ENCODE data around the gene DEFB108B. TPM values are rescaled to one million over a fixed set of nuclear protein-coding genes. Genes with fewer than 3 reads are reported as not detected.
A peak's percentile ranks its signal among the peaks of the same experiment; 100 is the strongest.
"Not testable (repeated sequence)": the region's sequence is repeated elsewhere in the genome, so short reads cannot be mapped to it uniquely, and the experiment has no call there.

Gene DEFB108B, protein sequence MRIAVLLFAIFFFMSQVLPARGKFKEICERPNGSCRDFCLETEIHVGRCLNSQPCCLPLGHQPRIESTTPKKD
- not detected for total RNA-seq

DNA sequence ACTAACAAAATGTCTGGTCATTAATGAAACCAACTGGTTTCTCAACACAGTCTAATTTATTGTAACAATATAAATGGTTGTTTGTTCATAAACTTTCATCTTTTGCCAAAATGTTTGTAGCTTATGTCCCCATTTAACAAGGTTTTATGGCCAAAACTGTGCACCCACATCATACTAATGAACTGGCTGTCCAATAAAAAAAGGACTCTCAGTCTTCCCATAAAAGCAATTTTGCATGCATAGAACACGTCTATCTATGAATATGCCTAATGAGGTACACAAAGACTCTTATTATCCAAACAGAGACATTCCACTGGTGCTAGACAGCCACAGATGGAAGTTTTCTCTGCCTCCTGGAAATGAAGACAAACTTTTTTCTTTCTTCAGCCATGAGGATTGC lies at the start of gene DEFB108B:
TSS of gene DEFB108B (plus strand) at position 390 of the 400 bp plus-strand sequence. CDS start at position 390, 0 bp downstream.
- H3K36me3 ChIP-seq (replicated peaks in 1 of 2; ENCODE audit: insufficient read depth in 1 of 2, low read depth in 2 of 2); intact Hi-C loops (cut with DNase I); H3K9me3 ChIP-seq; H3K27ac ChIP-seq; ATAC-seq; H3K4me3 ChIP-seq; H3K27me3 ChIP-seq; DNase-seq; H3K4me1 ChIP-seq: not testable (repeated sequence)
- WGBS, 2 donors, result 0 to 50% methylated on average over 1 of the region's 1 CpG

DNA sequence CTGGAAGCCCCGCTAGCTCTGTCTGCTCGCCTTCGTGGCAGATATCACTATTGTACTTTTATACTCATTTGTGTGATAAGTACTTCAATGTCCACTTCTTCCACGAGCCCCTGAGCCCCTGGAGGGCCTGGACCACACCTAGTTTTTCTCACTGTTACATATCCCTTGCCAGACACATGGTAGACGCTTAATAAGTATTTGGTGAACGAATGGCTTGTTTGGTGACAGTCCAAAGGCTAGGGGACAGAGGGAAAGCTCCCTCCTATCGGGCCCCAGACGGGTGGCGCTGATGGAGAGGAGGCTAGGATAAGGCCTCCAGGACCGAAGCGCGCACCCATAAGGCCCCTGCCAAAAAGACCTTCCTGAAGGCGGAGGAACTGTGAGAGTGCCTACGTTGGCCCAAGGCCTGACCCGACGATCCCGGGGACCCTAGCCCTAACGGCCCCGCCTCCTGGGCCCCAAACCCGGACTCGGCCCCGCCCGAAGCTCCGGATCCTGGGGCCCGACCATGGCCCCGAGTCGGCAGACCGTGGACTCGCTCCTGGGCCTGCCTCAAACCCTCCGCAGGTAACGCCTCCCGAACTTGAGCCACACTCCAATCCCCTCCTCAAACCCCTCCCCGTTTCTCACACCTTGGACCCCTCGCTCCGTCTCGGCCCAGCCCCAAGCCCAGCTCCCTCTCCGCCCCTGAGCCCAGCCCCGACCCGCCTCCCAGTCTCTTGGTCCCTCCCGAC lies 46.7 kb upstream of the DEFB108B start:
- H3K27me3 ChIP-seq; DNase-seq; H3K9me3 ChIP-seq; intact Hi-C loops (cut with DNase I); H3K36me3 ChIP-seq (replicated peaks in 1 of 2; ENCODE audit: insufficient read depth in 1 of 2, low read depth in 2 of 2); H3K4me1 ChIP-seq: not testable (repeated sequence)
- H3K4me3 ChIP-seq, result peak overlapping the region; percentile 41 to 55
- H3K27ac ChIP-seq, result peak overlapping the region; percentile 65 to 91 (median 72)
- ATAC-seq, result peak; percentile 41
- 4 to 5% methylated on average over 25 to 40 of the region's 40 CpGs for WGBS, 2 donors
- peak; percentile 28 to 73 (median 49) for TF ChIP-seq POLR2A (IDR thresholded peaks at IDR 0.05)

DNA sequence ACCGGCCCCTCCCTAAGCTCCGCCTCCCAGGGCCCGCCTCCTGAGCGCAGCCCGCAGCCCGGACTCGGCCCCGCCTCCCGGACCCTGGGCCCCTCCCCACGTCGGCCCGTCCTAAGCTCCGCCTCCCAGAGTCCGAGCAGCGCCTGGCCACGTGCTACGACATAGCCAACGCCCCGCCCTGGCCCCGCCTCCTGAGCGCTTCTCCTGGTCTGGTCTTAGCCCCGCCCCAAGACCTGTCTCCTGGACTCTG lies 46.2 kb upstream of the DEFB108B start:
- H3K27me3 ChIP-seq; H3K36me3 ChIP-seq (replicated peaks in 1 of 2; ENCODE audit: insufficient read depth in 1 of 2, low read depth in 2 of 2); H3K9me3 ChIP-seq; H3K4me1 ChIP-seq; intact Hi-C loops (cut with DNase I): not testable (repeated sequence)
- Histone ChIP-seq H3K4me3 (peak overlapping the region in 1 of 2 donors; percentile 55), H3K27ac (peak overlapping the region; percentile 65 to 91 (median 79))
- ATAC-seq (peak; percentile 95), DNase-seq (peak; percentile 100)
- 1% methylated on average over 11 to 22 of the region's 22 CpGs for WGBS, 2 donors

DNA sequence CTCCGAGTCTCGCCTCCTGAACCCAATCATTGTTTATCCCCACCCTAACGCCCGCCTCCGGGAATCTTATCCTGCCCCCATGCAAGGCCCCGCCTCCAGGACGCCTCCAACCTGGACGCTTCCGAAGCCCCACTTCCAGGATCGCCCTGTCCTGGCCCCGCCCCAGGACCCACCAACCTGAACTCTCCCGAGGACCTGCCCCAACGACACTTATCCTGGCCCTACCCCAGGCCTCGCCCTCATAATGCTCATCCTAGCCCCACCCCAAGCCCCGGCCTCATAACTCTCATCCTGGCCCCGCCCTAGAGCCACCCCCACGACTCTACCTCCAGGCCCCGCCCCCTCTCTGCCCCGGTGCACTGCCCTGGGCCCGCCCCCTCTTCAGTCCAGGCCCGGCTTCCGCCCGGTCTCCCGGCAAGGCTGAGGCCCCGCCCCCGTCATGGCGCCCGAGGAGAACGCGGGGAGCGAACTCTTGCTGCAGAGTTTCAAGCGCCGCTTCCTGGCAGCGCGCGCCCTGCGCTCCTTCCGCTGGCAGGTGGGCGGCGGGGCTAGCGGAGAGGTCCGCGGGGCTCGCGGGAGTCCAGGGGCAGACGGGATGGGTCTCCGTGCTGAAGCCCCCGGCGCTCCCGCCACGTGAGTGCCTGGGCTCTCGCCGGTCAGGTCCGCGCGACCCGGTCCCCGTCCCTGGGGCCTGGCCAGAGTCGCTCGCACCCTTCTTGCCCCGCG lies 45.7 kb upstream of the DEFB108B start:
- H3K9me3 ChIP-seq, result no peaks in the 10 kb centered on the region
- peak overlapping the region; percentile 45 to 62 for H3K4me3 ChIP-seq
- no peaks in the 10 kb centered on the region for H3K27me3 ChIP-seq
- peak overlapping the region; percentile 65 to 91 (median 79) for H3K27ac ChIP-seq
- TF ChIP-seq POLR2A (IDR thresholded peaks at IDR 0.05), result peak in 2 of 3 donors; percentile 8 to 33
- TF ChIP-seq, protein P1, sequence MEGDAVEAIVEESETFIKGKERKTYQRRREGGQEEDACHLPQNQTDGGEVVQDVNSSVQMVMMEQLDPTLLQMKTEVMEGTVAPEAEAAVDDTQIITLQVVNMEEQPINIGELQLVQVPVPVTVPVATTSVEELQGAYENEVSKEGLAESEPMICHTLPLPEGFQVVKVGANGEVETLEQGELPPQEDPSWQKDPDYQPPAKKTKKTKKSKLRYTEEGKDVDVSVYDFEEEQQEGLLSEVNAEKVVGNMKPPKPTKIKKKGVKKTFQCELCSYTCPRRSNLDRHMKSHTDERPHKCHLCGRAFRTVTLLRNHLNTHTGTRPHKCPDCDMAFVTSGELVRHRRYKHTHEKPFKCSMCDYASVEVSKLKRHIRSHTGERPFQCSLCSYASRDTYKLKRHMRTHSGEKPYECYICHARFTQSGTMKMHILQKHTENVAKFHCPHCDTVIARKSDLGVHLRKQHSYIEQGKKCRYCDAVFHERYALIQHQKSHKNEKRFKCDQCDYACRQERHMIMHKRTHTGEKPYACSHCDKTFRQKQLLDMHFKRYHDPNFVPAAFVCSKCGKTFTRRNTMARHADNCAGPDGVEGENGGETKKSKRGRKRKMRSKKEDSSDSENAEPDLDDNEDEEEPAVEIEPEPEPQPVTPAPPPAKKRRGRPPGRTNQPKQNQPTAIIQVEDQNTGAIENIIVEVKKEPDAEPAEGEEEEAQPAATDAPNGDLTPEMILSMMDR (IDR thresholded peaks at IDR 0.05), result no peak
- H3K4me1 ChIP-seq, result peaks cover 5% of the 10 kb centered on the region
- ATAC-seq (peak; percentile 96), DNase-seq (peak; percentile 92 to 98 (median 98))
- intact Hi-C loops (cut with DNase I), result no loop called here
- WGBS, 2 donors, result 0% methylated on average over 28 of the region's 62 CpGs; no CpG with 5 or more reads in 1 of the 2 donors
- no peaks in the 10 kb centered on the region for H3K36me3 ChIP-seq (replicated peaks in 1 of 2; ENCODE audit: insufficient read depth in 1 of 2, low read depth in 2 of 2)

DNA sequence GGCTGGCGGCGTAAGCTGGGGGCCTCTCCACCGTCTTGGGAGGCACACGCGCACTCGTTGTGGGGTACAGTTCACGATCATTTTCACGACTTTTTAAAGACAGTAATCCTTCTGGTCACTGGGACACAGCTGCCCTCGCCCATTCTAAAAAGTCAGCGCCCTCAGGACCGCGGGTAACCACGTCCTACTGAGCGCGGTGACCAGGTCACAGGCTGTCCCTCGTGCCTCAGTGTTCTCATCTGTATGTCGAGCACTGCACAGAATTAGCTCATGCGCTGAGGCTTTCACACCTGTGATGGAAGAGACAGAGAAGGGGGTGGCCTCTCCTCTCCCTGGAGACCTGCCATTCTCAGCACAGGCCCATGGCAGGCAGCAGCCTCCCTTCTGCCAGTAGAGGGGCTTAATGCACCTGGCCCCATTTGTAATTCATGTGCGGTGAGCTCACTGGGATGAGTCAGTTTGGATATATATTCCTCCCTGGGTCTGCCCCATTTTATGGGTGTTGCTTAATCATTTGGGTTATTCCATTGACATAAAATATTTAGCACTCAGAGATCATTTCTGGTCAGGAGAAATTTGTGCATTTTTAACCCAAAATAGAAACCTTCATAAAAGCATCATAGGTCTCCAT lies 45.1 kb upstream of the DEFB108B start:
- H3K4me1 ChIP-seq; intact Hi-C loops (cut with DNase I); H3K27me3 ChIP-seq; H3K9me3 ChIP-seq; H3K36me3 ChIP-seq (replicated peaks in 1 of 2; ENCODE audit: insufficient read depth in 1 of 2, low read depth in 2 of 2); ATAC-seq: not testable (repeated sequence)
- H3K27ac ChIP-seq, result peak overlapping the region; percentile 65 to 91 (median 79)
- H3K4me3 ChIP-seq, result peak overlapping the region; percentile 45 to 62
- DNase-seq, result peak in 1 of 4 donors; percentile 18
- 1 to 8% methylated on average over 7 to 19 of the region's 19 CpGs for WGBS, 2 donors

DNA sequence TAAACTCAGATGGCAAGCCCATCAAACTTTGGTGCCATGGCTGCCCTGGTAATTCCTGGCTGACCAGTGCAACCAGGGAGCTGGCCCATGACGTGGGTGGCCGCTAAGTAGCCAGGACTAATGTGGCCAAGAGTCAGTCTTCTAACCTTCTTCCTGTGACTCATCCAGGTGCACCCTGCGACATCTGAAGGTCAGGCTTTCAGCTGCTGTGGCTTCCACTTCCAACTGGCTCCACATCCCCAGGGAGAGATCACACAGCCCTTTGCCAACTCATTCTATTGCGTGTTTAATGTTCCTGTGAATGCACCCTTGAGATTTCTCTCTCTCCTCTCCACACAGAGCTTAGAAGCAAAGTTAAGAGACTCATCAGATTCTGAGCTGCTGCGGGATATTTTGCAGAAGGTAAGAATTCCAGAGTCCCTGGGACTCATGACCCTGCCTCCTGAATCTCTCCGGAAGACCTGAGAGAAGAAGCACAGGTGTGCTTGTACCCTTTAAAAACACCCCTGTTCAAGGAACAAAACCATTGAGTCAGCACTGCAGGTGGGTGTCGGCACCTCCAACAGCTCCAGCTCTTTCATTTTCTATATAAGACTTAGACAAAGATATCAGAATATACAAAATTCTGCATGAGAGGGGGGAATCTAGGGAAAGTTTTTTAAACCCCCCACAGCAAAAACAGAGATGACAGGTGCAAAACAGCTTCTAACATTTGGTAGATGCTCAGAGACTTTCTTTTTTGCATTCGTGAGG lies 43.4 kb upstream of the DEFB108B start:
- intact Hi-C loops (cut with DNase I); H3K36me3 ChIP-seq (replicated peaks in 1 of 2; ENCODE audit: insufficient read depth in 1 of 2, low read depth in 2 of 2); H3K9me3 ChIP-seq; ATAC-seq; H3K27ac ChIP-seq; H3K4me1 ChIP-seq; H3K4me3 ChIP-seq; H3K27me3 ChIP-seq: not testable (repeated sequence)
- 68 to 76% methylated on average over 6 to 8 of the region's 8 CpGs for WGBS, 2 donors
- DNase-seq, result peak in 1 of 4 donors; percentile 63

DNA sequence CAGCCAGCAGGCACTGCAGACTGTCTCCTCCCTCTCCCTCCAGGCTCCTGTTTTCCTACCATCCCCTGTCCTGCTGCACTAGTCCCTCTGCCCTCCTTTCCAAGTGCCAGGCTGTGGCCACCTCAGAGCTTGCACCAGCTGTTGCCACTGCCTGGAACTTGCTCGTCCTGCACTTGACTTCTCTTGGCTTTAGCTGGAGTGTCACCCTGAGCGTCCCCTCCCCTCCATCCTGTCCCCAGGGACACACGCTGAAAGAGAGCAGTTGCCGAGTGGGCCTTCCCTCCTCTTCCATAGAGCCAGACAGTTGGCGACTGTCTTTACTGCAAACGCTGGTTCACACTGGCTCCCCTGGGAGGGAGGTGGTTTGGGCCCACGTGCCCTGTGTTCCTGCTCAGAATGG lies 41.9 kb upstream of the DEFB108B start:
- H3K9me3 ChIP-seq; DNase-seq; H3K27ac ChIP-seq; H3K4me1 ChIP-seq; H3K27me3 ChIP-seq; ATAC-seq; H3K4me3 ChIP-seq; H3K36me3 ChIP-seq (replicated peaks in 1 of 2; ENCODE audit: insufficient read depth in 1 of 2, low read depth in 2 of 2); intact Hi-C loops (cut with DNase I): not testable (repeated sequence)
- WGBS, 2 donors, result 67 to 80% methylated on average over 1 to 7 of the region's 7 CpGs
